ENCODE measurements around the gene RFC3.
"Not testable (repeated sequence)": the region's sequence is repeated elsewhere in the genome, so short reads cannot be mapped to it uniquely, and the experiment has no call there.

DNA sequence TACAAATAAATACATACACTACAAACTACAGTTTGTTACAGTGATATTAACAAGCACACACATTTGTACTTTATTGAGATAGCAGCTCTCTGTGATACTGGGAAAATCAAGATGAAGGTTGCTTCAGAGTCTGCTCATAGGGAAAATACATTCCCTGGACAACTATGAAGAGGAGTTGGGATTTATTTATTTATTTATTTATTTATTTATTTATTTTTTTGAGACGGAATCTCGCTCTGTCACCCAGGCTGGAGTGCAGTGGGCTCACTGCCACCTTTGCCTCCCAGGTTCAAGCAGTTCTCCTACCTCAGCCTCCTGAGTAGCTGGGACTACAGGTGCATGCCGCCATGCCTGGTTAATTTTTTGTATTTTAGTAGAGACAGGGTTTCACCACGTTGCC, 34.7 kb upstream of the RFC3 start:
- not testable (repeated sequence) for TF ChIP-seq PBX3 (CRISPR knock-in tag; IDR thresholded peaks at IDR 0.05); CTCF (tag by site-specific recombination; IDR thresholded peaks at IDR 0.05); GLIS1 (tag by site-specific recombination; IDR thresholded peaks at IDR 0.05); GLI4 (tag by site-specific recombination; IDR thresholded peaks at IDR 0.05); ZNF549 (tag by site-specific recombination; IDR thresholded peaks at IDR 0.05); PRDM10 (tag by site-specific recombination; IDR thresholded peaks at IDR 0.05); ZNF521 (tag by site-specific recombination; IDR thresholded peaks at IDR 0.05)
- TF ChIP-seq ZNF623 (tag by site-specific recombination; IDR thresholded peaks at IDR 0.05), result peak; percentile 16; the same call in 1 of the 2 replicates
- TF ChIP-seq, protein P1, sequence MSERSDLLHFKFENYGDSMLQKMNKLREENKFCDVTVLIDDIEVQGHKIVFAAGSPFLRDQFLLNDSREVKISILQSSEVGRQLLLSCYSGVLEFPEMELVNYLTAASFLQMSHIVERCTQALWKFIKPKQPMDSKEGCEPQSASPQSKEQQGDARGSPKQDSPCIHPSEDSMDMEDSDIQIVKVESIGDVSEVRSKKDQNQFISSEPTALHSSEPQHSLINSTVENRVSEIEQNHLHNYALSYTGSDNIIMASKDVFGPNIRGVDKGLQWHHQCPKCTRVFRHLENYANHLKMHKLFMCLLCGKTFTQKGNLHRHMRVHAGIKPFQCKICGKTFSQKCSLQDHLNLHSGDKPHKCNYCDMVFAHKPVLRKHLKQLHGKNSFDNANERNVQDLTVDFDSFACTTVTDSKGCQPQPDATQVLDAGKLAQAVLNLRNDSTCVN (tag by site-specific recombination; optimal IDR thresholded peaks at IDR 0.05), result not testable (repeated sequence)

Data from HEK293 (cell line).